ENCODE measurements around the gene CPNE8.

DNA sequence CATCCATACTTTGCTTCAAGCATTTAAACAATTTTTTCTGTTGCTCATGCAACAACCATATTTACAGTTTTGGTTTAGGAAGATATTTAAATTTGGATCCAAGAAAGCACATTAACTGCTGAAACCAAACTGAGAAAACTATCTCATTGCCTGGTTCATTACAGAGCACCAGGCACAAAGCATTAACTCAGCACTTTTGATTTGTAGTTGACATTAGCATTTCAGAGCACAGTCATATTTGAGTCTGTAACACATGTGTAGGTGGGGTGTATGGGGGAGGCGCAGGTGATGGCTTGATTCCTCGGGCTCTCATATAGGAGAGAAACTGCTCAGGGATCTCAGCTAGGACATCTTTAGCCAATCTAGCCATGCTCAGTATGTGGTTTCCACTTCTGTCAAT is 251.7 kb downstream of the CPNE8 start:
- TF ChIP-seq CTCF (conservative IDR thresholded peaks at IDR 0.05; ENCODE audit: low read length) (no peak), EZH2phosphoT487 (IDR thresholded peaks at IDR 0.05; ENCODE audit: borderline replicate concordance, low read depth, low read length) (no peak)

Measured in OCI-LY7 (cell line).